ENCODE measurements around the gene CNPY4.

GRCh38 chr7:100085515-100085914 lies 33.9 kb upstream of the CNPY4 start:
- TF ChIP-seq, protein P1, sequence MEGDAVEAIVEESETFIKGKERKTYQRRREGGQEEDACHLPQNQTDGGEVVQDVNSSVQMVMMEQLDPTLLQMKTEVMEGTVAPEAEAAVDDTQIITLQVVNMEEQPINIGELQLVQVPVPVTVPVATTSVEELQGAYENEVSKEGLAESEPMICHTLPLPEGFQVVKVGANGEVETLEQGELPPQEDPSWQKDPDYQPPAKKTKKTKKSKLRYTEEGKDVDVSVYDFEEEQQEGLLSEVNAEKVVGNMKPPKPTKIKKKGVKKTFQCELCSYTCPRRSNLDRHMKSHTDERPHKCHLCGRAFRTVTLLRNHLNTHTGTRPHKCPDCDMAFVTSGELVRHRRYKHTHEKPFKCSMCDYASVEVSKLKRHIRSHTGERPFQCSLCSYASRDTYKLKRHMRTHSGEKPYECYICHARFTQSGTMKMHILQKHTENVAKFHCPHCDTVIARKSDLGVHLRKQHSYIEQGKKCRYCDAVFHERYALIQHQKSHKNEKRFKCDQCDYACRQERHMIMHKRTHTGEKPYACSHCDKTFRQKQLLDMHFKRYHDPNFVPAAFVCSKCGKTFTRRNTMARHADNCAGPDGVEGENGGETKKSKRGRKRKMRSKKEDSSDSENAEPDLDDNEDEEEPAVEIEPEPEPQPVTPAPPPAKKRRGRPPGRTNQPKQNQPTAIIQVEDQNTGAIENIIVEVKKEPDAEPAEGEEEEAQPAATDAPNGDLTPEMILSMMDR (IDR thresholded peaks at IDR 0.05; ENCODE audit: low read length), result no peak
- TF ChIP-seq EZH2 (optimal IDR thresholded peaks at IDR 0.05; ENCODE audit: low read depth, low read length) (no peak), EZH2phosphoT487 (IDR thresholded peaks at IDR 0.05; ENCODE audit: low read length) (no peak)
